G401.6 (cell line): ENCODE measurements around the gene LSAMP.

Experiments
- FAIRE-seq: peaks from 2 replicates; lab custom pipeline; 2012; peaks lifted over from hg19 to GRCh38; lab: Jason Lieb, UNC

LSAMP gene

DNA sequence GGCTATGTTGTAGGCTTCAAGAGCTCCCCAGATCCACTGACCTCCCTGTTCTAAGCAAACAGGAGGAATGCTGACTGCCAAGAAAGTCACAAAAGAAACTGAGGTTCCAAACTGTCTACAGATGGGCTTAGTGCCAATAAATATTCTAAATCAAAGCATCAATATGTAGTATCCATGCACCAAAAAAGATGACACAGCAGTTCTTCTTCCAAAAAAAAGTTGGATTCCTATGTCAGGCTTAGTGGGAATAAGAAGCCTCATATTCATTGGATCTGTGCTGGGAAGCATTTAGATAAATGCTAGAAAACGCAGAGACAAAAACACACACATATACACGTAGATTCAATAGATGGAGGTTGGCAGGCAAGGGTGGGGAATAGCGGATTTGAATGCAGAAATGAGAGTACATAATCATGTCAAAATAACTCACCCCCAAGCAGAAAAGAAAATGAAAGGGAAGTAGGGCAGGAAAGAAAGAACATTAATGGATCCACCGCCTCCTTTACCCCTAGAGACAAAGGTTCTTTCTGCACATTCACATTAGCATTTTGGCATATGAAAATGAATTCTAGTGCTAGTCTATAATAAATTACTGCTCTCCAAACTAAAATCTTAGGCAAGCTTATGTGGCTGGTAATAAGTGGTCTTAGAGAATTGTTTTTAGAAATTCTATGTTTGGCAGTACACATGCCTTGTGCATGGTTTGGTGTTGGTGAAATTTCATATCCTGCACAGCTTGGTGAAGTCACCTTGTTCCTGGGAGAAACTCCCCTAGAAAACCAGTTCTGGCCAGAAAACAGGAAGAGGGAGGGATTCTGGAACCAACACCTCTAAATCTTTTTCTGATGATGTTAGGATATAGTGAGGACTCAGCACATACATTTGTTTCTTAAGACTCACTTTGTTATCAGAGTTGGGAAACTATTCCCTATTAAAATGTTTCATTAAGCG is 283.4 kb downstream of the LSAMP start:
- FAIRE-seq, result peak; percentile 95

GRCh38 chr3:116160594-116160993 is 284.7 kb downstream of the LSAMP start:
- FAIRE-seq, result peak; percentile 25

DNA sequence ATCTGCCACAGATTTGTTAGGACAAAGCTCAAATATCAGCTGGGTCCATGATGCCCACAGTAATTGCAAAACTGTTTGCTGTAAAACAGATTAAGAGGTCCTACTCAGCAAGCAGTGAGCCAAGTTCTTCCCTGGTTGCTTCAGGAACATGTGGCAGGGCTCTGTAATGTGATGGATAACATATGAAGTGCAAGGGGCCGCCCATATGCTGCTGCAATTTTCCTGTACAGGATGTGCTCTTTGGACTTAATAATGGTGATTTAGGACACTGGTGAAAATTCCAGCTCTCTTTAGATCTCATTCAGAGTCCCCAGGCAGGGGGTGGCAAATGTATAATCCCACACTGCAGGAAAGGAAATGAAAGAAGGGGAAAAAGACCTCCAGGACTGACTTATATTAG is 289.4 kb downstream of the LSAMP start:
- peak; percentile 99 for FAIRE-seq

- FAIRE-seq, result peak; percentile 98
Measured at GRCh38 chr3:116154389-116154788, 290.9 kb downstream of the LSAMP start.

GRCh38 chr3:116153174-116153573 is 292.1 kb downstream of the LSAMP start:
- no peak for FAIRE-seq

- FAIRE-seq, result no peak
Measured at GRCh38 chr3:116150655-116151167, 294.6 kb downstream of the LSAMP start.

DNA sequence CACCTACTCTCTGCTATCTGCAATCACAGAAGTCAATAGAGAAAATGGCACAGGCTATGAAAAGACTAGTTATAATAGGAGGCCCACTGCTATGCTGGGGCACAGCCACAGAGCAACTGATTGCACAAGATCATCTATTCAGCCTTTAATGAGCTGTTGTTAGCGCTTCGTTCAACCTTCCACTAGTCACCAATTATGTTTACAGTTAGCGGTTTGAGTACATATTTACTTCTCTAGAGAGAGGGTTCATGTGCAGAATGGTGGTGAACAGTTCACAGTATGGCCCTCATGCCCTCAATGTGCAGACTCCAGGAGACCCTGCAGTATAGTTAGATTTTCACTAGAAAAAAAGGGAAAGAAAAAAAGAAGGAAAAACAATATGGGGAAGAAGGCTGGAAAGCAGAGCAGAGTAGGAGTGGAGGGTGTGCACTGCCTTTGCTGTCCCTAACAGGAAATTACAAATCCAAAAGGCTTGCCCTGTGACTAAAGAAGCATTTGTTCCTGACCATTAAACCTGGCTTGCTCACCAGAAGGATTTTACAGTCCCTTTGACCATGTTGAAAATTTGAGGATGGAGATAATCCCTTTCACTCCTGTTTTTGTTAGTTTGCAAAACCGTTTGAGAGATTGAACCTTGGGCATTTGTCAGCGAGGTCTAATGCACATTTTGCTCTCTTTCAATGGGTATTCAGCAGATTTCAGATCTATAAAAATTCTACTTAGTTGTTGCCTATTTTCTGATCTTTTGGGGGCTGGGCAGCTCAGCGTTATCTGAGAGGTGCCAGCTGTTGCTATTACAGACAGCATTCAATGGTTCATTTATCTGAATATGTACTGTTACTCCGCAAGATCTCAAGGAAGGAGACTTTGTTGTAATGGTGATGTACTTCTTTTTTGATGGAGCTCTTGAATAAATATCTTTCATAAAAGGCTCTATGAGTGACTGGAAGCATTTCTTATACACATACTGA is 296.1 kb downstream of the LSAMP start:
- peak; percentile 100 for FAIRE-seq

DNA sequence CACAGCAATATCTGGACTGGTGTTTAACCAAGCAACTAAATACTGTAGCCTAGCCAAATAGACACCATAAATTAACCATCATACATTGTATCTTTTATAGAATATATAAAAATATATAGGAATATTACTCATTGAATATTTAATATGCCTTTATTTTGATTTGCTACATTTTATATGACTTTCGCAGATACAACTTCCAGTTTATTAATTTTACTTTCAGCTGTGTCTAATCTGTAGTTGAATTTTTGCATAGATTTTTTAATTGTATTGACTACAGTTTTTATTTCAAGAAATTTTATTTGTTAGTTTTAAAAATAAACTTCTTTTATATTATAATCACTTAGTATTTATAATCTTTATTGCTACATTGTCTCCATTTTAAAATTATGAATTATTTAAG is 299.7 kb downstream of the LSAMP start:
- peak; percentile 97 for FAIRE-seq

GRCh38 chr3:116141724-116142123 is 303.6 kb downstream of the LSAMP start:
- peak; percentile 97 for FAIRE-seq

- peak; percentile 98 for FAIRE-seq
Measured at GRCh38 chr3:116140100-116140689, 305.1 kb downstream of the LSAMP start.

- FAIRE-seq, result no peak
Measured at GRCh38 chr3:116139641-116140040, 305.6 kb downstream of the LSAMP start.

DNA sequence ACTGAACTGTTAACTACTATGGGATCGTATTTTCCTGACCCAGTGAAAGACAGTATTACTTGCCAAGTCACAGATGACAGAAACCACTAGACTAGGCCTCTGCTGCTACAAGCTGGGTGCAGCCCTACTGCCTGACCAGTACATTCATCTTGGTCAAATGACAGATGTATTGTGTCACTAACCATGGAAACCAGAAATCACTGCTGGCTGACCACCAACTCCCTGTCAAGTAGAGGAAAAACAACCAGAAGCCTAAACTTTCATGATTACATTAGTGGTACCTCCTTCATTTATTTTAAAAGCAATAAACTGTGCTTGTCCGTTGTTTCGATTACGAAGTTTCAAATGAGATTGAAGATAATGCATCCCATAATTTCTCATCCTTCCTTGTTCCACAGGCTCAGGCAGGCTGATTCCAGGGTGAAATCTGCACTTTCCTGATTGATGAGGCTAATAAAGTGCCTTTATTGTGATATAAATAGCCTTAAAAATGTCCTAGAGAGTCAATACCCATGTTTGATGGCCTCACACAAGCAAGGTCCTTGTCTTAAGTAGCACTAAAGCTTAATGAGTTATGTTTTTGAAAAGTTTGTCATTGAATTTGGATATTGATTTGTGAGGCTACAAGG is 309.7 kb downstream of the LSAMP start:
- peak; percentile 11 for FAIRE-seq

GRCh38 chr3:116129187-116129946 is 315.9 kb downstream of the LSAMP start:
- no peak for FAIRE-seq

GRCh38 chr3:116127464-116127863 is 317.8 kb downstream of the LSAMP start:
- FAIRE-seq, result peak; percentile 90

GRCh38 chr3:116124166-116124565 is 321.1 kb downstream of the LSAMP start:
- peak; percentile 78 for FAIRE-seq

DNA sequence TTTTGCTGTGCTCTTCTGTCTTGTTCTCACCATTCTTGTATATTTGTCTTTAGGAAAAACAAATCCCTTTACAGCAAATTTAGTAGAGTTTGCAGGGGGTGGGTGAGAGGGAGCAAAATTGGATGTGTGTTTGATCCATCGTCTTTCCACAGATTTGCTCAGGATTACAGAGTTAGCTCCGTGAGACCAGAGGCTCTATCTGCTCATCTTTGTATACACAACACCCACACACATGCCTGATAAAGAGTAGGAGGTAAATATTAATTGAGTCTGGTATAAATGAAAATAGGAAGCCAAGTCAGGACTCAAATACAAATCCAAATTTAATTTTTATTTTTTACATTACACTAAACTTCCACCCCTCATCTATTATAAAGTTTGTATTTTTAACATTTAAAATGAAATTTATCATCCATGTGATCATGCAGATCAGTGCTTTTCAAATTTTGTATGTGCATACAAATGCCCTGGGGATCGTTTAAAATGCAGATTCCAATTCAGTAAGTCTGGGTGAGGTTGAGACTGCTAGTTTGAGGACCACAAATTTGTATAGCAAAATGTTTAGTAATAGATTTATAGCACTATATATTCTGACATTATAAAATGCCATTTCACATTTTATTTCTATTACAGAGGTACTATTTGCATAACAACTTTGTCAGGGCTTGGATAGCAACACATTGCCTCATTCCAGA is 326.7 kb downstream of the LSAMP start:
- no peak for FAIRE-seq

DNA sequence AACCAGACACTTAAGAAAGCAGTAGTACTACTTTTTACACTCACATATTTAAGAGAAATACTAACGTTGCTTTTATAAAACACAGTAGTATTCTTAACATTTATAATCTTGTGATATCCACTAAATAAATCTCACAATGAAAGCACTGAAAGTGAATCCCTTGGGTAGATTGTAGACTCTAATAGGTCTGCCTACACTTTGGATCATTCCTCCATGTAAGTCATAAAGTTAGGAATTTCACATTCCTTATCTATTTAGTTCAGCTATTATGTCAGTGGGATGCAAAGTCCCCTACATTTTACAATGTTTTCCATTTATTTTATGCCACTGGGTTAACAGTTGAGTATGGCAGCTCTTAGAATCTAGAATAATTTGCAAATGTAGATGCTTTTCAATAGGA is 330.7 kb downstream of the LSAMP start:
- FAIRE-seq, result no peak

DNA sequence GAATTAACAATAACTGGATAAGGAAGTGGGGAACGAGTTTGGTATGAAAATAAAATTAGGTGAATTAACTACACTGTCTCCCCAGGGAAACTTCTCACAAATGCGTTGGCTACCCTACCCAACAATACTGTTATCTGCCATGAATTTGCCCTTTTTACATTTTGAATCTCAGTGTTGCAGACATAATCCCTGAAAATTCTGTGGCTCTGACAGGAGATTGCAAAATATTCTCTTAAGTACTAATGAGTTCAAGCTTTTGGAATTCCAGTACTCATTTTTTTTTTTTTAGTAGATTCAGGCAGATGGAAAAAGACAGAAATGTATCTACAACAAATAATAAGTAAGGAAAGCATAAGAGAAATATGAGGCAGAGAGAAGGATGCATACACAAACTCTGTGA is 332.6 kb downstream of the LSAMP start:
- peak; percentile 97 for FAIRE-seq

DNA sequence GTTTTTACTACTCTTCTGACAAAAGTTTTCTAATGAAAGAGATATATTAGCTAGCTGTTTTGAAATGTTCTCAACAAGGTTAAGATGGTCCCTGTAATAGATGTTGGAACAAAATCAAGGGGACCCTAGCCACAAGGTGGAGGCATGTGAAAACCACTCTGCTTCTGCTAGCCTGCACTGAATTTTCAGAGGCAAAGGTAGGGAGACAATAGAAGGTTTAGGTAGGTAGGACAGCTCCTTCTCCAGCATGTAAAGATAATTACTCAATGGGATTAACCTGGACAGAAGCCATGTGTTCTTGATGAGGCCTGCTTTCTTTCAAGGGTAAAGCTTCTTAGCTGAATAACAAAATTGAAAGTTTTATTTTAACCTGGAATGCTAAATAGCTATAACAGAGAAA is 333.5 kb downstream of the LSAMP start:
- no peak for FAIRE-seq

DNA sequence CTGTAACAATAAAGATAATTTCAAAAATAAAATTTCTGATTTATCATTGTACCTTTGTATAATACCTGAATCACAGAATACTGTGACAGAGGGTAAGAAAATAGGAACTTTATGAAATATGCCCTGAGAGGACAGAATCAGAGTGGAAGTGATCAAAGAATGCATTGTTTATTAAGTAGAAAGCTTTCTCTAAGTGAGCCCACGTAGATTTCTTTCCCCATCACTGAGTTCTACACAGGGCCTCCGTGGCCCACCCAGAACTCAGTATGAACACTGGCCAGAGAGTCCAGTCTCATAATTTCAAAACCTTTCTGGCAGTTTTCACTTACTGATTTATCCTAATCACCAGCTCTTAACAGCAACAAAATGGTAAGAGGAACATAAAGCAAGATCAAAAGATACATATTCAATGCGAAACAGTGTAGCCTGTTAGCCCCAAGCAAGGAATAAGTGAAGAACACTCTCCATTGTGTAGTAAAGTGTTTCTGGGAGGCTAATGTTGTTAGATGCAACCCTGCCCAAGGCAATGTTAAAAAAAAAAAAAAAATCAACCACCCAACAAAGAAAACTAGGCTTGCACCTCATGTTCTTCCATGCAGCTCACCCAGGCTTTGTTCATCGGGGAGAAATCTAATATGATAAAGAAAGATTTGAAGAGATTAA is 341.3 kb downstream of the LSAMP start:
- peak; percentile 88 for FAIRE-seq
